Common myeloid progenitor, CD34-positive (primary cell): ENCODE measurements around the gene DCDC2C.

Source experiments
- CTCF ChIA-PET: fragments of 350-600 bp; sonication (Branson Sonifier 250); formaldehyde crosslinking; loops from one replicate; lab custom pipeline; 2021; ENCODE audit warnings: antibody characterized with exemption; lab: Charles Lee
- POLR2A ChIA-PET: fragments of 350-600 bp; sonication (Branson Sonifier 250); formaldehyde crosslinking; loops from one replicate; lab custom pipeline; 2021; ENCODE audit warnings: antibody characterized with exemption; lab: Charles Lee
- DNase-seq, 3 donors: peaks; one replicate each; pipeline versions ENCODE4 v3.0.0 to v3.0.0-alpha.2; 2013
- H3K27ac ChIP-seq, 2 experiments: 1 replicate in 1 of 2; 2 replicates in 1 of 2; pipeline ENCODE4 v1.7.0; 2013; ENCODE audit warnings: inconsistent platforms in 2 of 2, low read length in 2 of 2, mild to moderate bottlenecking in 2 of 2, low read depth in 1 of 2, moderate library complexity in 1 of 2; ENCODE audit not compliant: severe bottlenecking in 2 of 2, insufficient read depth in 1 of 2, poor library complexity in 1 of 2
- H3K27me3 ChIP-seq, 5 experiments: replicated peaks in 2 of 5; 1 replicate in 3 of 5; 2 replicates in 2 of 5; pipeline versions ENCODE4 v1.6.1 to v1.7.0; 2013; ENCODE audit warnings: low read length in 4 of 5, mild to moderate bottlenecking in 2 of 5, moderate library complexity in 2 of 5, inconsistent platforms in 1 of 5; ENCODE audit not compliant: insufficient read depth in 5 of 5, control insufficient read depth in 4 of 5
- H3K36me3 ChIP-seq, 4 experiments: 1 replicate in 2 of 4; 2 replicates in 2 of 4; pipeline versions ENCODE4 v1.6.1 to v1.7.0; 2013; ENCODE audit warnings: low read length in 3 of 4, control low read depth in 1 of 4, mild to moderate bottlenecking in 1 of 4; ENCODE audit not compliant: control insufficient read depth in 4 of 4, insufficient read depth in 4 of 4
- H3K4me1 ChIP-seq, 4 experiments: 1 replicate in 3 of 4; 2 replicates in 1 of 4; pipeline versions ENCODE4 v1.6.1 to v1.7.1; 2013; ENCODE audit warnings: low read length in 3 of 4, mild to moderate bottlenecking in 3 of 4, control low read depth in 1 of 4, inconsistent platforms in 1 of 4, moderate library complexity in 1 of 4; ENCODE audit not compliant: control insufficient read depth in 4 of 4, insufficient read depth in 4 of 4; ENCODE audit errors: control extremely low read depth in 1 of 4
- H3K4me3 ChIP-seq, 7 experiments: 1 replicate in 4 of 7; 2 replicates in 3 of 7; pipeline versions ENCODE4 v1.5.1 to v1.7.0; 2013; ENCODE audit warnings: mild to moderate bottlenecking in 7 of 7, low read length in 6 of 7, moderate library complexity in 6 of 7, inconsistent platforms in 2 of 7, low read depth in 2 of 7, control low read depth in 1 of 7; ENCODE audit not compliant: insufficient read depth in 4 of 7, control insufficient read depth in 1 of 7; ENCODE audit errors: extremely low read depth in 1 of 7
- H3K9me3 ChIP-seq, 5 experiments: 1 replicate in 4 of 5; 2 replicates in 1 of 5; pipeline versions ENCODE4 v1.6.1 to v1.7.1; 2013; ENCODE audit warnings: low read length in 4 of 5, mild to moderate bottlenecking in 2 of 5, inconsistent platforms in 1 of 5, low read depth in 1 of 5, moderate library complexity in 1 of 5; ENCODE audit not compliant: control insufficient read depth in 4 of 5, insufficient read depth in 2 of 5; ENCODE audit errors: control extremely low read depth in 1 of 5
- WGBS: methylation state at CpG from one replicate; pipeline ENCODE4 v1.1.5; 2013; ENCODE audit not compliant: insufficient coverage; 5-methylcytosine and 5-hydroxymethylcytosine counted together

Gene DCDC2C

DNA sequence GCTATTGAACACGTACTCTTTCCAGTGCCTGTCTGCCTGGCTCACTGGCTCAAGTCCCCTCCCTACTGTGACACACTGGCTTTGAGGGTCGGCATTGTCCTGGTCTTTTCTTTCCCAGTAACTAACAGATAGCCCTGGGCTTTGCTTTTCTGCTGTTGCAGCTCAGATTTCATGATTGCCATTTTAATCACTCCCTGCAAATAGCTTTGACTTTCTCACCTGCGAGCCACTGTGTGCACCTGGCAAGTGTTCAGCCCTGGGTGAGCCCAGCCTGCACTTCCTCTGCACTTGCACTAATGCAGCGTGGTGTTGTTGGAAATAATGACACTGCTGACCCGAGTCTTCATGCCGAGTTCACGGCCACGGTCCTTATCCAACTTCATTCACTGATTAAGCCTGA is 52.9 kb downstream of the DCDC2C start:
- ChIA-PET POLR2A (no interaction called here), CTCF (interaction anchor here (0.7 kb wide), 1 partner anchor 12 kb away, joined by 3 read pairs; no protein-coding TSS in a partner anchor)
- DNase-seq = no peak
- 96% methylated on average over 8 of the region's 8 CpGs for WGBS
- no peak overlapping the region for H3K4me3 ChIP-seq
- peaks cover 0 to 8% (median 4%) of the 10 kb centered on the region in 4 experiments for H3K4me1 ChIP-seq
- no peaks in the 10 kb centered on the region for H3K36me3 ChIP-seq
- H3K27me3 ChIP-seq = peaks cover 0 to 4% (median 2%) of the 10 kb centered on the region in 5 experiments
- H3K9me3 ChIP-seq = no peaks in the 10 kb centered on the region
- H3K27ac ChIP-seq = no peak overlapping the region

DNA sequence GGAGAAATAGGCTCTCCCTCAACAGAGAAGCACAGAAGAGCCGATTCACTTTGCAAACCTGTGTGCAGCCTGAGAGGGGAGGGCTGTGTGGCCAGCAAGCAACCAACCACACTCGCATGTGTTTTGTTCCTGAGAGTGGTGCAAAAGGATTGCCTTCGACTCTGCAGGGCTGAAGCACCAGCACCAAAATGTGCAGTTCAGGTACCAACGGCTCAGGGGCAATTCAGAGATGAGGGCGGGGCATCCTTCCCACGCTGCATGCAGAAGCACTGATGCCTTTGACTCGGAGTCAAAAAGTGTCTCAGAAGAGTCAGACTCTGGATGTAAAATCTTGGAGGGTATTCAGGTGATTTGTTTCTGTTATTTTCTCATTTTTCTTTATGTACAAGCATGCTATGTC is 55.5 kb downstream of the DCDC2C start:
- WGBS = 81% methylated on average over 7 of the region's 7 CpGs
- DNase-seq = no peak

DNA sequence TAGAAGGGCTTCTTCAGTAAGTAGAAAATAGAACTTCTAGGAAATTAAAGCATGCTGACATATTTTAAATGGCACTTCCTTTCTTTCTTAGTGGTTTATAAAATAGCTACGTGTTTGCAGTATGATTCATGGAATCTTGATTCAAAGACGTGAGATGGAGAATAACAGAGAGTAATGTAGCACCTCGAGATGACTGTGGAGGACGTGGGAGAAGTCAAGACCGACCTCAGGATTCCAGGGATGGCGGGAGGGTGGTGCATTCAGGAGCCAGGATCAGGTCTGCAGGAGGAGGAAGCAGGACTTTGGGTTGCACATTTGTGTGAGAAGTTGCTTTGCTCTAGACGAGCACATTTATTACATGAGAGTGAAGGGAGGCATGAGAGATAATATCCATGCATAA is 56.0 kb downstream of the DCDC2C start:
- CTCF ChIA-PET = interaction anchor here (0.7 to 1.2 kb wide), 2 partner anchors 10 to 19 kb away, joined by 3 read pairs; no protein-coding TSS in a partner anchor
- 79% methylated on average over 7 of the region's 7 CpGs for WGBS
- Histone ChIP-seq H3K36me3 (no peaks in the 10 kb centered on the region), H3K4me3 (no peak overlapping the region), H3K4me1 (no peaks in the 10 kb centered on the region), H3K9me3 (peaks cover 0 to 2% (median 0%) of the 10 kb centered on the region in 5 experiments), H3K27me3 (peaks cover 0 to 4% (median 2%) of the 10 kb centered on the region in 5 experiments), H3K27ac (no peak overlapping the region)
- no peak for DNase-seq
- POLR2A ChIA-PET = no interaction called here

More for the DNA sequence above, 55.5 kb downstream of the DCDC2C start:
- ChIA-PET POLR2A (no interaction called here), CTCF (interaction anchor here (1.2 kb wide), 1 partner anchor 20 kb away, joined by 3 read pairs; no protein-coding TSS in a partner anchor)
- Histone ChIP-seq H3K27me3 (peaks cover 0 to 4% (median 2%) of the 10 kb centered on the region in 5 experiments), H3K36me3 (no peaks in the 10 kb centered on the region), H3K4me3 (no peak overlapping the region), H3K9me3 (peaks cover 0 to 2% (median 0%) of the 10 kb centered on the region in 5 experiments), H3K4me1 (no peaks in the 10 kb centered on the region), H3K27ac (no peak overlapping the region)

DNA sequence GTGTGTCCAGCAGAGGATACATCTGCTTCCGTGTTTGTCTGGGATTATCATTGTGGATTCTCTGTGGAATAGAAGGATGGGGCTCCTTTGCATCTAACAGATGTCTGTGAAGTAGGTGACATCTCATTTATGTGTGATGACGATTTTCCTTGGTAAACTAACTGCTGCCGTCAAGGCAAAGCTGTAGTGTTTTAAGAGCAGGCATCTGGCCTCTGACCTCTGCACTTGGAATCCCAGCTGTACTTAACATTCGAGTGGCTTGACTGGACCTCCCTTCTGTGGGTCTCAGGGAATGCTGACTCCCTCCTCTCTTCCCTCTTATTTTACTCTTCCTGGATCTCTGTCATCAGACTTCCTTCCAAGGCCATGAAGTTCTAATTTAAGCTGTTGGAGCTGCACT is 56.4 kb downstream of the DCDC2C start:
- POLR2A ChIA-PET = no interaction called here
- H3K36me3 ChIP-seq = no peaks in the 10 kb centered on the region
- WGBS = 100% methylated on average over 2 of the region's 4 CpGs
- CTCF ChIA-PET = interaction anchor here (0.7 to 1.2 kb wide), 2 partner anchors 9 to 19 kb away, joined by 3 read pairs; no protein-coding TSS in a partner anchor
- no peaks in the 10 kb centered on the region for H3K4me1 ChIP-seq
- DNase-seq = no peak
- peaks cover 0 to 2% (median 0%) of the 10 kb centered on the region in 5 experiments for H3K9me3 ChIP-seq
- no peak overlapping the region for H3K4me3 ChIP-seq
- H3K27ac ChIP-seq = no peak overlapping the region
- H3K27me3 ChIP-seq = peaks cover 0 to 4% (median 2%) of the 10 kb centered on the region in 5 experiments

DNA sequence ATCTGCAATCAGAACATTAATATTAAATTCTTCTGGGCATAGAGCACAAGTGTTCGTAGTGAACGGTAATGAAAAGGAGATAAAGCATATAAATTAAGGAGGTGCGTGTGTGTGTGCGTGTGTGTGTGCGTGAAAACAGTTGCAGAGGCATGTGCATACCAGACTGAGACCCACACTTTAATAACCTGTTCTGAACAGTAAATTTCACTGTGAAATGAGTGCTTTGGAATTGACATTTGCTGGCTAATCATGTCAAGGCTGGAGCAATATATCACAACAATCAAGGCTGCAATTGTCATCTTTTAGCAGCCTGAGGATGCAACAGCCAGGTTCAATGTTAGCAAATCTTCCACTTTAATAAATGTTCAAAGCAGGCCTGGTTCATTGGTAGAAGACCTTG is 57.9 kb downstream of the DCDC2C start:
- POLR2A ChIA-PET = no interaction called here
- CTCF ChIA-PET = no interaction called here
- Histone ChIP-seq H3K27me3 (peaks cover 0 to 4% (median 2%) of the 10 kb centered on the region in 5 experiments), H3K27ac (no peak overlapping the region), H3K9me3 (peaks cover 0 to 2% (median 0%) of the 10 kb centered on the region in 5 experiments), H3K4me3 (no peak overlapping the region), H3K36me3 (no peaks in the 10 kb centered on the region), H3K4me1 (no peaks in the 10 kb centered on the region)
- no CpG with 5 or more reads among the region's 5 CpGs for WGBS
- no peak for DNase-seq

DNA sequence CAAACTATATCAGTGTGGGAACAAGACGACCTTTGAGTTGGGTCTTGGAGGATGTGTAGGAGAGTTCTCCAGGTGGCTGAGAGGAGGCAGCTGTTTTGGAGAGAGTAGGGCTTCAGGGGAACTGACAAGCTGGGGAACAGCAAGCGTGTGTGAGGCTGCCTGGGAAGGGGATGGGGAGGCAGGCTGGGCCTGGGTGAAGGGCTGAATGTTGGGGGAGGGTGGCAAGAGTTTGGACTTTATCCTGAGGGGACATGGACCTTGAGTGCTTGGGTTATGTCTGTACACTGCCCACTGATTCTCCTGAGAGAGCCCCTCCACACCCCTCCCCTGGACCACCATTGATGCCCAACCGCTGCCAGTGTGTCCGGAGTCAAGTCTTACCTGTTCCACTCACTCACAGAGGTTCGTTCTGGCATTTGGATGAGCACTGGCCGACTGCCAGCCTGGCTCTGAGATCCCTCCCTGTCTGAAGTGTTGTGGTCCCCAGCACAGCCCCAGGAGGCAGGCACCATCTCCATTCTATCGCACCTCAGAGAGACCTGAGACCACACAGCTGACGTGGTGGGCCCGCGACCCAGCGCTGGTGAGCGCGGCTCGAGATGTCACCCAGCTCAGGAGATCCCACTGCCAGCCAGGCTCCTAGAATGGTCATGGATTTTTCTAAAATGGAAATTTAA is 59.5 kb downstream of the DCDC2C start:
- H3K4me3 ChIP-seq = no peak overlapping the region
- no peak for DNase-seq
- CTCF ChIA-PET = interaction anchor here (0.8 to 1.7 kb wide), 2 partner anchors 17 to 34 kb away, joined by 3 to 4 read pairs; no protein-coding TSS in a partner anchor
- H3K9me3 ChIP-seq = peaks cover 0 to 2% (median 0%) of the 10 kb centered on the region in 5 experiments
- no peaks in the 10 kb centered on the region for H3K36me3 ChIP-seq
- peaks cover 0 to 4% (median 0%) of the 10 kb centered on the region in 5 experiments for H3K27me3 ChIP-seq
- no peaks in the 10 kb centered on the region for H3K4me1 ChIP-seq
- POLR2A ChIA-PET = no interaction called here
- no peak overlapping the region for H3K27ac ChIP-seq
- WGBS = 97% methylated on average over 13 of the region's 14 CpGs

DNA sequence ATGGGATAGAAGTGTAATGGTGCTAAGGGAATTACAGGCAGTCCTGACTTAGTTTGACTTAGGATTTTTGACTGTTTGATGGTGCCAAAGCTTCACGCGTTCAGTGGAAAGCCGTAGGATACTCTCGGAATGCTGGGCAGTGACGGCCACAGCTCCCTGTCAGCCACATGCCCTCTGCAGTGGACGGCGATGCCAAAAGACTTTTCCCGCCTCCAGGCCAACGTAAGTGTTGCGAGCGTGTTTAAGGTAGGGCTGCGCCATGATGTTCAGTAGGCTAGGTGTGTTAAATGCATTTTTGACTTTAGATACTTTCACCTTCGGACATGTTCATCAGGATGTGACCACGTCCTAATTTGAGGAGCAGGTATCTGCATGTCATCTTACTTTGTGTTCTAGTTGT is 63.4 kb downstream of the DCDC2C start:
- 90% methylated on average over 14 of the region's 14 CpGs for WGBS
- Histone ChIP-seq H3K4me3 (no peak overlapping the region), H3K9me3 (peaks cover 0 to 2% (median 0%) of the 10 kb centered on the region in 5 experiments), H3K36me3 (no peaks in the 10 kb centered on the region), H3K4me1 (peaks cover 0 to 2% (median 0%) of the 10 kb centered on the region in 4 experiments), H3K27ac (no peak overlapping the region), H3K27me3 (no peaks in the 10 kb centered on the region)
- ChIA-PET POLR2A (no interaction called here), CTCF (interaction anchor here (4.0 kb wide), 1 partner anchor 13 kb away, joined by 19 read pairs; no protein-coding TSS in a partner anchor)
- no peak for DNase-seq
